Small intestine (tissue), 7 donors: Measurements from ENCODE around the gene DTX1. TPM values are rescaled to one million over a fixed set of nuclear protein-coding genes. Genes with fewer than 3 reads are reported as not detected.
"Not testable (repeated sequence)": the region's sequence is repeated elsewhere in the genome, so short reads cannot be mapped to it uniquely, and the experiment has no call there.

Experiments
- DNase-seq, 2 donors: peaks; one replicate each; pipeline versions ENCODE4 v3.0.0 to v3.0.0-alpha.2; 2013
- FAIRE-seq: peaks from 2 replicates; lab custom pipeline; 2012; peaks lifted over from hg19 to GRCh38; lab: Jason Lieb, UNC
- H3K27ac ChIP-seq, 3 donors: one replicate each; pipeline ENCODE4 v1.5.1; 2013; ENCODE audit warnings: low read length in 2 of 3, mild to moderate bottlenecking in 2 of 3, control low read depth in 1 of 3, inconsistent platforms in 1 of 3, low read depth in 1 of 3, moderate library complexity in 1 of 3
- H3K27me3 ChIP-seq, 3 donors: one replicate each; pipeline ENCODE4 v1.6.1; 2013; ENCODE audit warnings: low read length in 3 of 3, inconsistent platforms in 1 of 3; ENCODE audit not compliant: control insufficient read depth in 3 of 3, insufficient read depth in 3 of 3
- H3K36me3 ChIP-seq, 3 donors: one replicate each; pipeline ENCODE4 v1.6.1; 2013; ENCODE audit warnings: low read length in 3 of 3, inconsistent platforms in 1 of 3, low read depth in 1 of 3, mild to moderate bottlenecking in 1 of 3, moderate library complexity in 1 of 3; ENCODE audit not compliant: control insufficient read depth in 3 of 3, insufficient read depth in 2 of 3
- H3K4me1 ChIP-seq, 3 donors: one replicate each; pipeline ENCODE4 v1.6.1; 2013; ENCODE audit warnings: low read length in 2 of 3, inconsistent platforms in 1 of 3, low read depth in 1 of 3, mild to moderate bottlenecking in 1 of 3, moderate library complexity in 1 of 3; ENCODE audit not compliant: control insufficient read depth in 3 of 3, insufficient read depth in 2 of 3
- H3K4me3 ChIP-seq, 3 donors: one replicate each; pipeline ENCODE4 v1.5.1; 2013; ENCODE audit warnings: low read length in 3 of 3, control low read depth in 1 of 3, inconsistent platforms in 1 of 3, low read depth in 1 of 3, mild to moderate bottlenecking in 1 of 3, moderate library complexity in 1 of 3
- H3K9me3 ChIP-seq, 2 donors: one replicate each; pipeline ENCODE4 v1.6.1; 2013; ENCODE audit warnings: low read depth in 1 of 2, low read length in 1 of 2; ENCODE audit not compliant: control insufficient read depth in 2 of 2, insufficient read depth in 1 of 2
- WGBS, 3 donors: extraction: QIAGEN DNeasy Blood & Tissue Kit; methylation state at CpG; one replicate each; pipeline ENCODE4 v1.1.7; 2013; 5-methylcytosine and 5-hydroxymethylcytosine counted together
- polyA plus RNA-seq, 4 donors: library from polyadenylated mRNA; stranded (reverse) in 3 of 4; unstranded in 1 of 4; fragments of 200-250 nt in 3 of 4; fragments of 120-200 nt in 1 of 4; gene quantifications; one replicate each; pipeline versions ENCODE4 v1.2.1 to v1.2.3, GENCODE V29; 2013
- donor health status: healthy with polysubstance abuse.
- donor health status: control.
- donor health status: control.
- donor health status: Bipolar disorder and iron deficiency.
- donor health status: healthy.

The DTX1 gene
- polyA plus RNA-seq, 4 donors = 0.45 to 4.8 (median 4.2) TPM

- no peak for DNase-seq
- Histone ChIP-seq H3K4me3 (no peak overlapping the region), H3K27ac (no peak overlapping the region), H3K9me3 (no peaks in the 10 kb centered on the region), H3K4me1 (no peaks in the 10 kb centered on the region), H3K36me3 (no peaks in the 10 kb centered on the region), H3K27me3 (peaks cover 0 to 13% (median under 1%) of the 10 kb centered on the region in 3 donors)
- WGBS, 3 donors = 66 to 84% (median 70%) methylated on average over 19 of the region's 19 CpGs
- FAIRE-seq = no peak
Measured at GRCh38 chr12:113114447-113115178, 58.1 kb downstream of the DTX1 start.

GRCh38 chr12:113115455-113116126 is 59.1 kb downstream of the DTX1 start:
- H3K27me3 ChIP-seq = peaks cover 0 to 16% (median 3%) of the 10 kb centered on the region in 3 donors
- no peak for FAIRE-seq
- H3K9me3 ChIP-seq = no peaks in the 10 kb centered on the region
- H3K36me3 ChIP-seq = no peaks in the 10 kb centered on the region
- no peak for DNase-seq
- WGBS, 3 donors = 83 to 90% (median 86%) methylated on average over 20 to 22 of the region's 22 CpGs
- no peak overlapping the region for H3K27ac ChIP-seq
- H3K4me3 ChIP-seq = no peak overlapping the region
- H3K4me1 ChIP-seq = no peaks in the 10 kb centered on the region

GRCh38 chr12:113116875-113117274 is 60.3 kb downstream of the DTX1 start:
- H3K27me3 ChIP-seq = peaks cover 0 to 16% (median 5%) of the 10 kb centered on the region in 3 donors
- H3K27ac ChIP-seq = no peak overlapping the region
- no peaks in the 10 kb centered on the region for H3K36me3 ChIP-seq
- 72 to 76% (median 75%) methylated on average over 6 of the region's 6 CpGs for WGBS, 3 donors
- H3K9me3 ChIP-seq = no peaks in the 10 kb centered on the region
- no peaks in the 10 kb centered on the region for H3K4me1 ChIP-seq
- H3K4me3 ChIP-seq = no peak overlapping the region
- FAIRE-seq (no peak), DNase-seq (no peak)

DNA sequence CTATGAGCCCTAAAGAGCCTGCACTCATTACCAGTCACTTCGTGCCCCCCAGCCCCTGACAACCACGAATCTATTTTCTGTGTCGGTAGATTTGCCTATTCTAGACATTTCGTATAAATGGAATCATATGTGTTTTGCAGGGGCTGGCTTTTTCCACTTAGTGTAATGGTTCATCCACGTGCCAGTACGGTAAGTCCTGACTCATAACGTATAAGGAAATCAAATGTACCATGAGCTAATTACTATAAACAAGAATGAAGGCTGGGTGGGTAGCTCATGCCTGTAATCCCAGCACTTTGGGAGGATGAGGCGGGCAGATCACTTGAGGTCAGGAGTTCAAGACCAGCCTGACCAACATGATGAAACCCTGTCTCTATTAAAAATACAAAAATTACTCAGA is 61.2 kb downstream of the DTX1 start:
- H3K27me3 ChIP-seq = peaks cover 0 to 13% (median 5%) of the 10 kb centered on the region in 3 donors
- not testable (repeated sequence) for H3K9me3 ChIP-seq, FAIRE-seq, DNase-seq, H3K4me1 ChIP-seq, H3K27ac ChIP-seq, H3K4me3 ChIP-seq, H3K36me3 ChIP-seq
- WGBS, 3 donors = 72 to 78% (median 73%) methylated on average over 8 of the region's 8 CpGs

DNA sequence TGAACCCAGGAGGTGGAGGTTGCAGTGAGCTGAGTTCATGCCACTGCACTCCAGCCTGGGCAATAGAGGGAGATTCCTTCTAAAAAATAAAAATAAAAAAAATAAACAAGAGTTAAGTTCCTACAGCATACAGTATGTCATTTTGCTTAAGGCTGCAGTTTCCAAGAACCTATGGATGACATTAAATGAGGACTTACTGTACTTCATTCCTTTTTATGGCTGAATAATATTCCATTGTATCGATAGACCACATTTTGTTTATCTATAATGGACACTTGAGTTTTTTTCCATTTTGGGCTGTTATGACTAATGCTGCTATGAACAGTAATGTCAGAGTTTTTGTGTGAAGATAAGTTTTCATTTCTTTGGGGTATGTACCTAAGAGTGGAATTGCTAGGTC is 61.6 kb downstream of the DTX1 start:
- no peaks in the 10 kb centered on the region for H3K4me1 ChIP-seq
- 95 to 98% (median 97%) methylated on average over 1 of the region's 1 CpG for WGBS, 3 donors
- DNase-seq = no peak
- peaks cover 0 to under 1% of the 10 kb centered on the region in 2 donors for H3K9me3 ChIP-seq
- H3K27ac ChIP-seq = no peak overlapping the region
- no peak overlapping the region for H3K4me3 ChIP-seq
- H3K27me3 ChIP-seq = peaks cover 0 to 10% (median 5%) of the 10 kb centered on the region in 3 donors
- FAIRE-seq = no peak
- no peaks in the 10 kb centered on the region for H3K36me3 ChIP-seq

- H3K36me3 ChIP-seq = no peaks in the 10 kb centered on the region
- FAIRE-seq = no peak
- H3K4me3 ChIP-seq = no peak overlapping the region
- 41 to 47% (median 42%) methylated on average over 4 of the region's 4 CpGs for WGBS, 3 donors
- H3K9me3 ChIP-seq = peaks cover 0 to 7% of the 10 kb centered on the region in 2 donors
- no peak for DNase-seq
- no peak overlapping the region for H3K27ac ChIP-seq
- no peaks in the 10 kb centered on the region for H3K4me1 ChIP-seq
- H3K27me3 ChIP-seq = peaks cover 0 to 5% (median 3%) of the 10 kb centered on the region in 3 donors
Measured at GRCh38 chr12:113119980-113120669, 63.6 kb downstream of the DTX1 start.

DNA sequence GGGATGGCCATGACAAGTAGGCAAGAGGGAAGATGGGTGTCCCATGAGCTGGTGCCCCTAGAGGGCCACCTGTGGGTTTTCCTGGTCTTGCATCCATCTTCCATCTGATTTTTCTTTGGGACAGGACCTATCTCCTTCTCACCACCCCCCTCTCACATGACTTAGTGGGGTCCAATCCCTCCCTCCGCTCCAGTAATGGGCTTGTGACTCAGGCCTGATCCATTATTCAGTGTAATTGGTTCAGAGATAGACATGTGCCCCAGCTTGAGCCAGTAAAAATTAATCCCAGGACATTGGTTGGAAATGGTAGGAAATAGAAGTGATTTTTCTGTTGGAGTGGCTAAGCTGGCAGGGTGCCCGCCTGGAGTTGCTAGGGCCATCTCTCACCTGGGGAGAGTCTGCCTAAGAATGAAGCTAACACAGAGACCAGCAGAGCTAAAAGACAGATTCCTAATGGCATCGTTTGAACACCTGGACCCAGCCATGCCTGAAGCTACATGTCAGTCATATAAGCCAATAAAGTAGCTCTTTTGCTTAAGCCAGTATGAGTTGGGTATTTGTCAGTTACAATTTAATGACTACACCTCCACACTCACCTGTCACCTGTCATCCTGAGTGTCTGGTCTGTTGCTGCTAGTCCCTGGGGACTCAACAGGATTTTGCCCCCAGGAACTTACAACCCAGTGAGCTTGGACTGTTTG is 64.3 kb downstream of the DTX1 start:
- Histone ChIP-seq H3K27me3 (peaks cover 0 to 5% (median 3%) of the 10 kb centered on the region in 3 donors), H3K4me1 (no peaks in the 10 kb centered on the region), H3K9me3 (peaks cover 0 to 7% of the 10 kb centered on the region in 2 donors), H3K27ac (no peak overlapping the region), H3K36me3 (no peaks in the 10 kb centered on the region), H3K4me3 (no peak overlapping the region)
- DNase-seq (no peak), FAIRE-seq (no peak)
- WGBS, 3 donors = 70 to 78% (median 78%) methylated on average over 3 of the region's 3 CpGs

DNA sequence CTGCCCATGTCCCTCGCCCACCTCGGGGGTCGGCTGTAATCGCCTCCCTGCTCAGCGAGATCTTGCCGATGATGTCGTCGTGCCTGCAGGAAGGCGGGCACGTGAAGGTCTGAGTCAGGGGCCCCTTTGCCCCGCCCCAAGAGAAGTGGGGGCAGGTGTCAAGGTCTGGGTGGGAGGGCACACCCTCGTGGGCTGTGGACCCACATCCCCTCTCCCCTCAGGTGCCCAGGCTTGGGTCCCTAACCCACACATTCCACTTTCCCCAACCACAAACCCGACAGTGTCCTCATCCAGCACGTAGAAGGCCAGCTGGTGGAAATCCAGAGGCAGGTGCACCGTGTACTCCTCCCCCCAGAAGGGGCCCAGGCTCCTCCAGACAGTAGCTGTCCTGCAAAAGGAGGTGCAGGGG is 71.3 kb downstream of the DTX1 start:
- DNase-seq = no peak
- FAIRE-seq = no peak
- 15 to 29% (median 27%) methylated on average over 15 of the region's 15 CpGs for WGBS, 3 donors
- no peaks in the 10 kb centered on the region for H3K36me3 ChIP-seq
- no peak overlapping the region for H3K4me3 ChIP-seq
- H3K27me3 ChIP-seq = peaks cover 0 to 2% (median 0%) of the 10 kb centered on the region in 3 donors
- no peak overlapping the region for H3K27ac ChIP-seq
- H3K4me1 ChIP-seq = no peaks in the 10 kb centered on the region
- H3K9me3 ChIP-seq = peaks cover 0 to 7% of the 10 kb centered on the region in 2 donors
